Right lobe of liver (tissue), 6 donors: ENCODE results near the gene VKORC1L1. TPM values are rescaled to one million over a fixed set of nuclear protein-coding genes. Genes with fewer than 3 reads are reported as not detected.
"Not testable (repeated sequence)": the region's sequence is repeated elsewhere in the genome, so short reads cannot be mapped to it uniquely, and the experiment has no call there.

Experiments
- ATAC-seq, 4 donors: fragments of 200-7000 bp; cut with Tn5 transposase; one replicate each; pipeline ENCODE4 v1.9.1; 2020; ENCODE audit warnings: mild to moderate bottlenecking in 4 of 4, moderate library complexity in 4 of 4
- DNase-seq, 3 donors: peaks; one replicate each; pipeline ENCODE4 v3.0.0-alpha.2; 2020
- H3K27ac ChIP-seq, 3 donors: fragments of 200-600 bp; one replicate each; pipeline ENCODE4 v1.8.0; 2022
- H3K27me3 ChIP-seq, 2 donors: fragments of 200-600 bp; one replicate each; pipeline ENCODE4 v1.8.0; 2022
- H3K36me3 ChIP-seq, 4 donors: fragments of 200-600 bp; sonication (generic) in 1 of 4; one replicate each; pipeline versions ENCODE4 v1.5.1 to v1.8.0; 2017 to 2022; ENCODE audit warnings: control low read depth in 1 of 4
- H3K4me1 ChIP-seq, 4 donors: fragments of 200-600 bp; sonication (generic) in 1 of 4; one replicate each; pipeline versions ENCODE4 v1.5.1 to v1.8.0; 2017 to 2022; ENCODE audit warnings: control low read depth in 1 of 4
- H3K4me3 ChIP-seq, 3 donors: fragments of 200-600 bp; one replicate each; pipeline ENCODE4 v1.8.0; 2022
- H3K9me3 ChIP-seq, 4 donors: fragments of 200-600 bp; sonication (generic) in 1 of 4; one replicate each; pipeline versions ENCODE4 v1.5.1 to v1.8.0; 2017 to 2022; ENCODE audit warnings: control low read depth in 1 of 4
- POLR2A ChIP-seq: fragments of 450-650 bp; IDR thresholded peaks from one replicate; pipeline ENCODE4 v1.6.1; 2017; ENCODE audit warnings: antibody characterized with exemption, mild to moderate bottlenecking
- WGBS: methylation state at CpG from one replicate; pipeline ENCODE4 v1.1.6; 2018; ENCODE audit warnings: low coverage, low lambda C conversion rate; ENCODE audit not compliant: insufficient coverage; ENCODE audit errors: missing lambda C conversion rate; 5-methylcytosine and 5-hydroxymethylcytosine counted together
- intact Hi-C, 2 donors: fragments of 100-400 bp; cut with DNase I; formaldehyde crosslinking; loops; one replicate each; pipeline versions ENCODE4 v1.11.2 to v1.14.1; 2022
- total RNA-seq, 6 experiments: library from RNA; depleted of rRNA in 2 of 6; stranded (reverse); fragments of >200 nt in 2 of 6; fragmentation: NEBNext Ultra II Directional in 3 of 6; extraction: Animal tissue kit (Norgen Biotek cat#: 25700) in 3 of 6; gene quantifications; one replicate each; pipeline versions ENCODE4 v1.1.0 to v1.2.4, GENCODE V29; 2016 to 2023
- TF ChIP-seq, protein P1 (sequence below), 4 donors: fragments of 200-600 bp in 3 of 4; fragments of 450-650 bp in 1 of 4; IDR thresholded peaks; one replicate each; pipeline versions ENCODE4 v1.5.1 to v1.8.0; 2016 to 2022; ENCODE audit warnings: antibody characterized with exemption in 4 of 4, mild to moderate bottlenecking in 2 of 4
- donor health status: DM: no; HTN: yes; CAD: no.
- donor health status: DM: no; HTN: no; CAD: no.
- donor health status: DM: no; HTN: no; CAD: no.
- donor health status: DM: no; HTN: yes; CAD: no.
- donor health status: DM: no; HTN: yes; CAD: no.

Gene VKORC1L1
- total RNA-seq, 6 experiments from 2014 or later: 9.2 to 26.1 (median 13.2) TPM

DNA sequence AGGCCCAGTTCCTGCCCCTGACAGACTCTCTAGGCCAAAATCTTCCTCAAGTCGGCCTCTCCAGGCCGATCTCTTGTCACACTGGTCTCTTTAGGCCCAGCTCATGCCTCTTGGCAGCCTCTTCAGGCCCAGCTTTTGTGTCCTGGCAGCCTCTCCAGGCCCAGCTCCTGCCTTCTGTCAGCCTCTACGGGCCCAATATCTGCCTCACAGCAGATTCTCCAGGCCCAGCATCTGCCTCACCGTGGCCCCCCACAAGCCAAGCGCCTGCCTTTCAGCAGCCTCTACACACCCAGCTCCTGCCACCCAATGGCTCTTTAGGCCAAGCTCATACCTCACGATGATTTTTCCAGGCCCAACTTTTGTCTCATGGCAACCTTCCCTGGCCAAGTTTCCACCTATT, 33.0 kb upstream of the VKORC1L1 start:
- Histone ChIP-seq H3K4me3 (no peak overlapping the region), H3K4me1 (no peaks in the 10 kb centered on the region), H3K36me3 (no peaks in the 10 kb centered on the region), H3K27ac (no peak overlapping the region), H3K9me3 (no peaks in the 10 kb centered on the region), H3K27me3 (no peaks in the 10 kb centered on the region)
- TF ChIP-seq POLR2A: no peak
- TF ChIP-seq, protein P1, sequence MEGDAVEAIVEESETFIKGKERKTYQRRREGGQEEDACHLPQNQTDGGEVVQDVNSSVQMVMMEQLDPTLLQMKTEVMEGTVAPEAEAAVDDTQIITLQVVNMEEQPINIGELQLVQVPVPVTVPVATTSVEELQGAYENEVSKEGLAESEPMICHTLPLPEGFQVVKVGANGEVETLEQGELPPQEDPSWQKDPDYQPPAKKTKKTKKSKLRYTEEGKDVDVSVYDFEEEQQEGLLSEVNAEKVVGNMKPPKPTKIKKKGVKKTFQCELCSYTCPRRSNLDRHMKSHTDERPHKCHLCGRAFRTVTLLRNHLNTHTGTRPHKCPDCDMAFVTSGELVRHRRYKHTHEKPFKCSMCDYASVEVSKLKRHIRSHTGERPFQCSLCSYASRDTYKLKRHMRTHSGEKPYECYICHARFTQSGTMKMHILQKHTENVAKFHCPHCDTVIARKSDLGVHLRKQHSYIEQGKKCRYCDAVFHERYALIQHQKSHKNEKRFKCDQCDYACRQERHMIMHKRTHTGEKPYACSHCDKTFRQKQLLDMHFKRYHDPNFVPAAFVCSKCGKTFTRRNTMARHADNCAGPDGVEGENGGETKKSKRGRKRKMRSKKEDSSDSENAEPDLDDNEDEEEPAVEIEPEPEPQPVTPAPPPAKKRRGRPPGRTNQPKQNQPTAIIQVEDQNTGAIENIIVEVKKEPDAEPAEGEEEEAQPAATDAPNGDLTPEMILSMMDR (IDR thresholded peaks at IDR 0.05): no peak
- intact Hi-C loops: no loop called here
- no peak for DNase-seq
- ATAC-seq: no peak
- WGBS: 97% methylated on average over 4 of the region's 6 CpGs

DNA sequence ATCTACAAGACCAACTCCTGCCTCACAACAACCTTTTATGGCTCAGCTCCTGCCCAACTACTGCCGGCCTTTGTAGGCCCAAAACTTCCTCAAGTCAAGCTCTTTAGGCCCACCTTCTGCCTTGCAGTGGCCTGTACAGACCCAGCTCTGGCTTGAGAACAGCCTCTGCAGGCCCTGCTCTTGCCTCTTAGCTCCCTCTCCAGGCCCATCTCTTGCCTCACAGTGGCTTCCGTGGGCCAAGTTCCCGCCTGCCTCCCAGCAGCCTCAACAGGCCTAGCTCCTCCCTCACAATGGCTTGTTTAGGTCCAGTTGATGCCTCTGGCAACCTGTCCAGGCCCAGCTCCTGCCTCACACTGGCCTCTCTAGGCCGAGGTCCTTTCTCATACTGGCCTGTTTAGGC, 32.4 kb upstream of the VKORC1L1 start:
- WGBS: 90% methylated on average over 2 of the region's 4 CpGs
- ATAC-seq: peak in 3 of 4 donors; percentile 94 to 97 (median 96)
- no peaks in the 10 kb centered on the region for H3K9me3 ChIP-seq

DNA sequence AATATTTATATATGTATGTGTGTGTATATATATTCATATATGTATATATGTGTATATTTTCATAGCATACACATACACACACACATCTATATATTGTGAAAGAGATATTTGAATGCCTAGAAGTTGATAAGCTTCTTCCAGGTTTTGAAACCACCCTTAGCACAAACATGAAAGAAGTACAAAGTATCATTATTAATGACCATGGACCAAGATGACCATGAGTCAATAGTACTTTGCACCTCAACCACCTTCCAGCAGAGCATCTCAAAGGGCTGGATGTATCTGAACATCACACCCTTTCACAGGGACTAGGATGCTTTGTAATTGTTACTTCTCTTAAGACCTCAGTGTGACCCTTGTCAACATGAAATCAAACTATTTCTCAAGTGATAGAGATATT, 29.3 kb upstream of the VKORC1L1 start:
- H3K4me3 ChIP-seq, H3K9me3 ChIP-seq, H3K36me3 ChIP-seq, H3K4me1 ChIP-seq, H3K27ac ChIP-seq, H3K27me3 ChIP-seq, intact Hi-C loops, DNase-seq, ATAC-seq: not testable (repeated sequence)

More for the DNA sequence above, 32.4 kb upstream of the VKORC1L1 start:
- no peaks in the 10 kb centered on the region for H3K27me3 ChIP-seq
- no peak overlapping the region for H3K4me3 ChIP-seq
- DNase-seq: peak in 2 of 3 donors; percentile 40 to 66
- TF ChIP-seq, protein P1 (IDR thresholded peaks at IDR 0.05): peak in 3 of 4 donors; percentile 46 to 60 (median 47)
- no peak for TF ChIP-seq POLR2A
- no peak overlapping the region for H3K27ac ChIP-seq
- H3K36me3 ChIP-seq: no peaks in the 10 kb centered on the region
- intact Hi-C loops: no loop called here
- H3K4me1 ChIP-seq: no peaks in the 10 kb centered on the region

DNA sequence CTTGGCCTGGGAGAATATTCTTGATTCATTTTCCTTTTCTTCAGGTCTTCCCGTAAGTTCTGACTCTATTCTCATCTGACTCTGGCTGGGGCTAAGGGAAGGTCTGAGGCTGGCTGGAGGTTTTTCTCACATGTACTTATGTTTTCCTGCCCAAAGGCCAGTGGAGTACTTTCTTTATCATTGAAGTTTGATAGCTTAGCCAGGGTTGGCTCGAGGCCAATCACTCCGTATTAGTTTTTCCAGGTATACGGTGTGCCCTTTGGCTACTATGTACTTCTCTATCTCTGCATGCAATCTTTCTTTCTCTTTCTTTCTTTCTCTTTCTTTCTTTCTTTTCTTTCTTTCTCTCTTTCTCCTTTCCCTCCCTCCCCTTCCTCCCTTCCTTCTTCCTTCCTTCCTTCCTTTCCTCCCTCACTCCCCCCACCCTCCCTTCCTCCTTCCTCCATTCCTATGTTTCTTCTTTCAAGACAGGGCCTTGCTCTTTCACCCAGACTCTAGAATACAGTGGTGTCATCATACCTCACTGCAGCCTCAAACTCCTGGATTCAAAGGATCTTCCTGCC, 26.8 kb upstream of the VKORC1L1 start:
- Histone ChIP-seq H3K9me3 (no peaks in the 10 kb centered on the region), H3K36me3 (no peaks in the 10 kb centered on the region), H3K4me3 (no peak overlapping the region), H3K27me3 (no peaks in the 10 kb centered on the region), H3K27ac (no peak overlapping the region), H3K4me1 (no peaks in the 10 kb centered on the region)
- WGBS: 37% methylated on average over 4 of the region's 4 CpGs
- no peak for DNase-seq
- peak in 3 of 4 donors; percentile 17 to 40 (median 38) for ATAC-seq
- TF ChIP-seq, protein P1 (IDR thresholded peaks at IDR 0.05): no peak
- TF ChIP-seq POLR2A: no peak
- intact Hi-C loops: no loop called here

DNA sequence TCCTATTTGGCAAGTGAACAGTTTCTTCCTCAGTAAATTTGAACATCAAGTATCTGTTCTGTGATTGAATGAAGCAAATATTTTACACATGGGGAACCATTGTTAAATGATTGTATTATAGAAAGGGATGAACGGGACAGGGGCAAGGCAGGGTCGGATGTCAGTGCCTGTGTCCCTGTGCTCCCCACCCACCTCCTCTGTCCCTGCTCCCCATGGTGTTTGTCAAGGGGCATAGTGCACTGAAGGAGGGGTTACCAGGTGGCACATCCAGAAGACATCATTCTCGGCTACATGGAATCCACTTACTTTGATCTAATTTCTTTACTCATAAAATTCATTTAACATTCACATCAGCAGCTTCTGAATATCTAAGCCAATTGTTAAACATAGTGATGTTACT, 19.4 kb upstream of the VKORC1L1 start:
- H3K27me3 ChIP-seq, H3K27ac ChIP-seq, H3K4me1 ChIP-seq, ATAC-seq, H3K9me3 ChIP-seq, H3K36me3 ChIP-seq, DNase-seq, H3K4me3 ChIP-seq, intact Hi-C loops: not testable (repeated sequence)
- 90% methylated on average over 2 of the region's 3 CpGs for WGBS

DNA sequence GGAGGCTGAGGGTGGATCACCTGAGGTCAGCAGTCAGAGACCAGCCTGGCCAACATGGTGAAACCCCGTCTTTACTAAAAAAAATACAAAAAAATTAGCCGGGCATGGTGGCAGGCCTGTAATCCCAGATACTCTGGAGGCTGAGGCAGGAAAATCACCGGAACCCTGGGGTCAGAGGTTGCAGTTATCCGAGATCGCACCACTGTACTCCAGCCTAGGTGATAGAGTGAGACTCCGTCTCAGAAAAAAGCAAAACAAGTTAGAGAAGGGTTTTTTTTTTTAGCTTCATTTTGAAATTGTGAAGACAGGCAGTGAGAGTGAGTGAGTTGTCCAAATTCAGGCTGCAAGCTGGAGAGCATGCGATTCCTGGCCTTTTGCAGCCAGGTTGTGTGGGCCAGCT, 19.0 kb upstream of the VKORC1L1 start:
- H3K36me3 ChIP-seq, DNase-seq, ATAC-seq, H3K9me3 ChIP-seq, H3K27me3 ChIP-seq, intact Hi-C loops, H3K27ac ChIP-seq, H3K4me3 ChIP-seq: not testable (repeated sequence)
- peaks cover 0 to 10% (median 0%) of the 10 kb centered on the region in 4 donors for H3K4me1 ChIP-seq
- 87% methylated on average over 7 of the region's 7 CpGs for WGBS

DNA sequence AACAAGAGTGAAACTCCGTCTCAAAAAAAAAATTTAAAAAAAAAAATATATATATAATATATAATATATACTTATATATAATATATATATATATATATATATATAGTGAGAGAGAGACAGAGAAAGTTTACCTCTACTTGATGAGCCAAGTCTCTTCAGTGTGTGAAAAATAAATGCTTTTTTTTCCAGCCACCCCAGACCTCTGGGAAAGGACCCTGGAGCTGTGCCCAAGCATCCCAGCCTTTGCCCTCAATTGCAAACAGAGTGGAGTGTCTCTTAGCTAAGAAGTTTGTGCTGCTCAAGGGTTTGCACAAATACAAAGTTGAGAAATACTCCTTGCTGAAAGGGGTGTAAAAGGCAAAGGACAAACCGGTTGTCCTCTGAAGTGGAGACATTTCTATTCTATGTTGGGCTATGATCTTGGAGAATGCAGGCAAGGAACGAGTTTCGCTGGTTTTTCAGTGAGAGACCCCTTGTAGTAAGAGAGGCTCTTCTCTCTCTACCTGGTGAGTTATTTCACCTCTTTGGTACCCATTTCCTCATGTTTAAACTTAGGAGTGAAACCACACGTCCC, 15.5 kb upstream of the VKORC1L1 start:
- H3K4me1 ChIP-seq: peaks cover 0 to 10% (median 0%) of the 10 kb centered on the region in 4 donors
- H3K36me3 ChIP-seq, H3K27me3 ChIP-seq, H3K4me3 ChIP-seq, H3K27ac ChIP-seq, H3K9me3 ChIP-seq, intact Hi-C loops: not testable (repeated sequence)
- peak; percentile 48 to 78 (median 64) for ATAC-seq
- DNase-seq: peak; percentile 66 to 87 (median 87)
- 31% methylated on average over 4 of the region's 5 CpGs for WGBS

DNA sequence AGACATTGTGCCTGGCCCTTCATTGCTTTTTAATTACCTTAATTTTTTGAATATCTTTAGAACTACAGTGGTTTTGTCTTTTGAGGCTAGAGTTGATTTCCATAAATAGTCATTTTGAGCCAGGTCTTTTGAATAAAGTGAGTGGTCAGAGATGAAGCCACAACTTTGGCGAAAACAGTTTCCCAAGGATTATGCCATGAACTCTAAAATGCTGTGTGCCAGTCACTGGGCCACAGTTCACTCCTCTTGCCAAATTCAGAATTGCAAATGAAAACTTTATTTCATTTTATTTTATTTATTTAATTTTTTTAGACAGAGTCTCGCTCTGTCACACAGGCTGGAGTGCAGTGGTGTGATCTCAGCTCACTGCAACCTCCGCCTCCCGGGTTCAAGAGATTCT, 14.2 kb upstream of the VKORC1L1 start:
- H3K27ac ChIP-seq, H3K36me3 ChIP-seq, intact Hi-C loops, H3K4me3 ChIP-seq, H3K27me3 ChIP-seq, DNase-seq, H3K9me3 ChIP-seq: not testable (repeated sequence)
- ATAC-seq: peak in 1 of 4 donors; percentile 55
- H3K4me1 ChIP-seq: peaks cover 0 to 10% (median 0%) of the 10 kb centered on the region in 4 donors
- 94% methylated on average over 4 of the region's 4 CpGs for WGBS

DNA sequence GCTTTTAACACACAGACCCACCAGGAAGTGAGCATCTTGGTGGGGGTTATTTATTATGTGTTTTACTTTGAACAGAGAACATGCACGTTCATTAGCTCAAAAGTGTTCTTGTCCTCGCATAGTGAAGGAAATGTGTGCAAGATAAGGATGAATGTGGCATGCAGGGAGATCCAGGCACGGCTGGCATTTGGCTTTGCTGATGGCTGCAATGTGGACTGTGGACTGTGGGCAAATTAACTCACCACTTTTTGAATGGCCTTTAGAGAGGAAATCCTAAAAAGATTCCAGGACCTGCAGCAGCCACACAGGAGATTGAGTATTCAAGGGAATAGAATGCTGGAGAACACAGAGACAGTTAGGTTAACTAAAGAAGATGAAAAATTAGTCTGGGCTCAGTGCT, 6.6 kb upstream of the VKORC1L1 start:
- intact Hi-C loops: not testable (repeated sequence)

More for the DNA sequence above, 6.6 kb upstream of the VKORC1L1 start:
- DNase-seq, H3K27ac ChIP-seq, H3K9me3 ChIP-seq, H3K4me1 ChIP-seq, H3K36me3 ChIP-seq, H3K27me3 ChIP-seq, H3K4me3 ChIP-seq: not testable (repeated sequence)
- peak in 3 of 4 donors; percentile 53 to 81 (median 64) for ATAC-seq
- WGBS: 8% methylated on average over 3 of the region's 3 CpGs
